Activated T-helper 1 cell treated with Interleukin-2 at 50 U/mL for 16 hours (primary cell): ENCODE measurements around the gene ARHGEF17.

Experiments
- DNase-seq: peaks from one replicate; pipeline ENCODE4 v3.0.0-alpha.2; 2020; ENCODE audit warnings: low read depth

Gene ARHGEF17

GRCh38 chr11:73356979-73357860, 49.1 kb downstream of the ARHGEF17 start:
- no peak for DNase-seq

GRCh38 chr11:73358071-73358470, 50.0 kb downstream of the ARHGEF17 start:
- DNase-seq, result no peak

GRCh38 chr11:73359341-73359740, 51.3 kb downstream of the ARHGEF17 start:
- no peak for DNase-seq

- no peak for DNase-seq
Measured at GRCh38 chr11:73359930-73360742, 52.1 kb downstream of the ARHGEF17 start.

- no peak for DNase-seq
Measured at GRCh38 chr11:73360743-73361369, 52.8 kb downstream of the ARHGEF17 start.

- no peak for DNase-seq
Measured at GRCh38 chr11:73361953-73362776, 54.1 kb downstream of the ARHGEF17 start.

- DNase-seq, result no peak
Measured at GRCh38 chr11:73363147-73363546, 55.1 kb downstream of the ARHGEF17 start.

- no peak for DNase-seq
Measured at GRCh38 chr11:73365352-73366264, 57.5 kb downstream of the ARHGEF17 start.

- DNase-seq, result no peak
Measured at GRCh38 chr11:73366265-73366610, 58.2 kb downstream of the ARHGEF17 start.

- DNase-seq, result no peak
Measured at GRCh38 chr11:73366953-73367352, 58.9 kb downstream of the ARHGEF17 start.

- no peak for DNase-seq
Measured at GRCh38 chr11:73367482-73368024, 59.5 kb downstream of the ARHGEF17 start.

- DNase-seq, result no peak
Measured at GRCh38 chr11:73372375-73372993, 64.4 kb downstream of the ARHGEF17 start.

- no peak for DNase-seq
Measured at GRCh38 chr11:73374151-73374550, 66.1 kb downstream of the ARHGEF17 start.

- DNase-seq, result no peak
Measured at GRCh38 chr11:73375830-73376159, 67.7 kb downstream of the ARHGEF17 start.

GRCh38 chr11:73376160-73376802, 68.2 kb downstream of the ARHGEF17 start, which contains the start of gene RELT:
RELT (plus strand) TSS chr11:73376399; CDS start chr11:73389137, 12,738 bp downstream.
- DNase-seq, result peak; percentile 93

GRCh38 chr11:73376803-73377629, 68.9 kb downstream of the ARHGEF17 start:
- peak; percentile 28 for DNase-seq

- no peak for DNase-seq
Measured at GRCh38 chr11:73379189-73379880, 71.3 kb downstream of the ARHGEF17 start.

- DNase-seq, result no peak
Measured at GRCh38 chr11:73380331-73380730, 72.3 kb downstream of the ARHGEF17 start.
